ENCODE data around the gene FXYD2.
"Not testable (repeated sequence)": the region's sequence is repeated elsewhere in the genome, so short reads cannot be mapped to it uniquely, and the experiment has no call there.

FXYD2 gene

GRCh38 chr11:117824571-117825537, at the start of gene FXYD2:
FXYD2 (minus strand) TSS chr11:117824744; CDS start chr11:117824678, 66 bp downstream.
- no peak for DNase-seq (ENCODE audit: low spot score)

- no peak for DNase-seq (ENCODE audit: low spot score)
These were observed 49.2 kb upstream of the FXYD2 start for GRCh38 chr11:117873828-117874125.

DNA sequence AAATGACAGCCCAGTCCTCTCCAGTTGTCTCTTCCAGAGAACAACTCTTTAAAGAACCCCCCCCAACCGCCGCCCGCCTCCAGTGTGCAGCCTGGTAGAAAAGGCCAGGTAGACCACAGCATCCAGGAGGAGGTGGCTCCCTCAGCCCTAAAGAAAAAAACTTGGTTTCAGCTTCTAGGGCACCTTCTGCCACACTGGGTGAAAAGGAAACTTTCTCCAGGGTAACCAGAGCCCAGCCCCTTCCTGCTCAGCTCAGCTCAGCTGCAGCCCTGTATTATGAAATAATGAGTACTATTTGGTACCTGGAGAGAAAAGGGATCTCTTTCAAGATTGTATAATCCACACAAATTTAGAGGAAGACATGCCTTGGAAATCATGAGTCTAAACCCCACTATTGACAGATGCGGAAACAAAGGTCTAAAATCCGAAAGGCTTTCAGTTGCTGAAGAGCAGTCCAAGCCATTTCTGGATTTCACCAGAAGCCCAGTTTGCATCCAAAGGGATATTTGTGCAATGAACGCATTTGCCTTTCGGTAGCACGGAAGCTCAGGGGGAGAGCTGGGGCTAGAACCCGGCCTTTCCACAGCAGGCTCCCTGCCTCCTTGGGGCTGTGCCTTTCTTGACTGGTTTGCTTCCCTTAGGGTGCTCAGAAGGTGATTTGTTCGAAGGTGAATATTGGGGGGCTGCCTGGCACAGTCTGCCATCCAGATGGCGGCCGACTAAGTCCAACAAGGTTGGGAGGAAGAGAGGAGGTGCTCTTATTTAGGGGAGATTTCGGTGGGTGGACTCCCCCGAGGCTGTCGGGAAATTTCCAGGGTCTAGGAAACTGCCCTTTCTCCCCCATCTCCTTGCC, 48.7 kb upstream of the FXYD2 start:
- no peak for DNase-seq (ENCODE audit: low spot score)

GRCh38 chr11:117872420-117872961, 47.9 kb upstream of the FXYD2 start:
- no peak for DNase-seq (ENCODE audit: low spot score)

DNA sequence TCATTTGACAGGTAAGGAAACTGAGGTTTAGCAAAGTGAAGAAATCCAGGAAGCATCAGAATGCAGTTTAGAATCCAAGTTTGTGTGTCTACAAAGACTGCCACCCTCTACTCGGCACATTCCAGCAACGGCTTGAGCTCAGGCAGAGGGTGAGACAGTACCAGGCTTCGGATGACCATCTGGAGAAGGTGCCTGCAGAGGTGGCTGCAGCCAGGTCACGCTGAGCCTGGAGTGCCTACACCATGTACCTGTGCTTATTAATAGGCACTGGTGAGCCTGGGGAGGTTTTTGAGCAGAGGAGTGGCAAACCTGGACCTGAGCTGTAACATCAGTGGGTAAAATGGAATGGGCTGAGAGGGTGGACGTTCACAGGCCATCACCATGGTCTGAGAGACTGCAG, 47.2 kb upstream of the FXYD2 start:
- DNase-seq (ENCODE audit: low spot score), result no peak

GRCh38 chr11:117871160-117871559, 46.6 kb upstream of the FXYD2 start:
- no peak for DNase-seq (ENCODE audit: low spot score)

DNA sequence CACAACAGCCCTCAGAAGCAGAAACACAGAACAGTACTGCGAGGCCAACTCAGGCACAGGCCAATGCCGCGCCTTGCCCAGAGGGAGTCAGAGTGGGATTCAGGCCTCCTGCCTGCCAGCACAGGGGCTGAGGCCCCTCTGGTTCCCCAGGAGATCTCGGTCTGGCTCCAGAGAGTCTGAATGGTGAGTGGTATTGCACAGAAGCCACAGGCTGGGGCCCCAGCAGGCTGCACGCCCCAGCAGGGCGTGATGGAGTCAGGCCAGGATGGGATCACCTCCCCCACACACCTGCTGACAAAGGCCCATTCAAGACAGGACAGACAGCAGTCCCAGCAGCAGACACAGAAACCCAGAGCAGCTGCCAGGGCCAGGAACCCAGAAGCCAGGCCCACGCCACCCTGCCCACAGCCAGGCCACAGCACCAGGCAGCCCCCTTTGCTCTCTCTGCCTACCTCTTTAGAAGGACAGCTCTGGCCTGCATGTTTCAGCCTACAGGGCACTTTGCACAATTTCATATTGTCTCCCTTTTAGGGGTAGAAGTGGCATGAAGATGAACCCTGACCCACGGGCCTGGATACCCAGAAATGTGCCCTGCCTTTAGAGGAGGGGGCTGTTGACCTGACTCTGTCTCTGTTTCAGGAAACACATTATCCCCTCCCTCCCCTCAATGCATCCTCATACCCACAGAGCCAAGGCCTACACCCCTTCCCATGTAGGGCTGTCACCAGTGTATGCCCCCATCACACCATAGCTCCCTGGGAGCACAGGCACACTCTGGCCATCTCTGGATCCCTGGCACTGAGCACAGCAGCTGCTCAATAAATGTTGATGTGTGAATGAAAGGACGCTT, 45.8 kb upstream of the FXYD2 start:
- DNase-seq (ENCODE audit: low spot score), result no peak

DNA sequence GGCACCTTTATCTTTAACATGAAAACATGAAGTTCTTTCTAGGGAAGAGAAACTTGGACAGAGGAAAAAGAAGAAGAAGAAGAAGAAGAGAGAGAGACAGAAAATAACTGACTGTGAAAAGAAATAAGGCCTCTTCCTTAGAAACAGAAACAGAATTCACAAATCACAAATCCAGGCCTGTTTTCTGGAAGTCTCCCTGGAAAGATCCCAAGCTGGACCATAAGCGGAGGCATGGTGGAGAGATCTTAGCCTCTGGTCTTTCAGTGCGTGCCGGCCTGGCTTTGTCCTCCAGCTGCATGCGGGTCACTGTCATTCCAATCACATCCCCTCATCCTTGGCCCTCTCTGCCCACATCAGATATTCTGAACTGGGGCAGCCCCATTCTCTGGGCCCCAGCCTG, 45.1 kb upstream of the FXYD2 start:
- no peak for DNase-seq (ENCODE audit: low spot score)

DNA sequence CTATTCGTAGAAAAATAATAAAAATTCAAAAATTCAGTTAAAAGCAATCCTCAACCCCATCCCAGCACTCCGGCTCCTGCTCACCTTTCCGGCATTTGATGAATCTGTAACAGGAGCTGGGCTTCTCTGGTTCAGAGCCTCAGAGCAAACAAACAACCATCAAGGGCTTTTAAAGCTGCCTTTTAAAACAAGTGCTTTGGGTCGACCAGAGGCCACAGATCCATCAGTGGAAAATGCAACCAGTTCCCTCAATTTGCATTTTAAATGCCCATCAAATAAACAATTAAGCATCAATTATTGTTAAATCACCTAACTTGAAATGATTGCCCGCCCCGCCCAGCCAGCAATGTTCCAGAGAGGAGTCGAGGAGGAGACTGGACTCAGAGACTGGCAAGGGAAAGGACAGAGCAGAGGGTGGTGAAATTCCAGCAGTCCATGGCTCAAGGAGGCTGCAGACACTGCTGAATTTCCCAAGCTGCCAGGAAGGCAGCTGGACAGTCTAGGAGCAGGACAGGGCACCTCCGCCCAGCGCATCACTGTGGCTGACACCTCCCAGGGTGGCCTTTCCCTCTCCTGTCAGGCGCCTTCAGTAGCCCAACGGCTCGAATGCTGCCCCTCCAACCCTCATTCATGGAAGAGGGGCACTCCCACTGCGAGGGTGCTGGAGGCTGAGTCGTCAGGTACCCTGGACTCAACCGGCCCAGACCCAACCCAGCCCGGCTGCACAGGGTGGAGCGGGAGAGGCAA, 44.4 kb upstream of the FXYD2 start:
- no peak for DNase-seq (ENCODE audit: low spot score)

- DNase-seq (ENCODE audit: low spot score), result no peak
These were observed 43.5 kb upstream of the FXYD2 start for GRCh38 chr11:117868088-117868487.

- no peak for DNase-seq (ENCODE audit: low spot score)
These were observed 42.0 kb upstream of the FXYD2 start for GRCh38 chr11:117866526-117866925.

DNA sequence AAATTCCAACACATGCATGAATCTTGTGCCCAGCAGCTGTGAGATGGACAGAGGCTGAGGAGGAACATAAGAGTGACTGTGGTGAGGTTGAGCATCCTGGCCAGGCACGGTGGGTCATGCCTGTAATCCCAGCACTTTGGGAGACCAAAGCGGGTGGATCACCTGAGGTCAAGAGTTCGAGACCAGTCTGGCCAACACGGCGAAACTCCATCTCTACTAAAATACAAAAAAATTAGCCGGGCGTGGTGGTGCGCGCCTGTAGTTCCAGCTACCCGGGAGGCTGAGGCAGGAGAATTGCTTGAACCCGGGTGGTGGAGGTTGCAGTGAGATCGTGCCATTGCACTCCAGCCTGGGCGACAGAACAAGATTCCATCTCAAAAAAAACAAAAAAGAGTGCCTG, 41.0 kb upstream of the FXYD2 start:
- not testable (repeated sequence) for DNase-seq (ENCODE audit: low spot score)

DNA sequence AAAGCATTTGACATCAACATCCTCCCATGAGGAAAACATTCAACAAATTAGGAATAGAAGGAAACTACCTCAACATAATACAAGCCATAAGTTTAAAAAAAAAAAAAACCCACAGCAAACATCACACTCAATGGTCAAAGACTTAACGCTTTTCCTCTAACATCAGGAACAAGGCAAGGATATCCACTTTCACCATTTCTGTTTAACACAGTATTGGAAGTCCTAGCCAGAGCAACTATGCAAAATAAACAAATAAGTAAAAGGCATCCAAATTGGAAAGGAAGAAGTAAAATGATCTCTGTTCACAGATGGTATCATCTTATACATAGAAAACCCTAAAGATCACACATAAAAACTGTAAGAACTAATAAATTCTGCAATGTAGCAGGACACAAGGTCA, 38.8 kb upstream of the FXYD2 start:
- DNase-seq (ENCODE audit: low spot score), result no peak

DNA sequence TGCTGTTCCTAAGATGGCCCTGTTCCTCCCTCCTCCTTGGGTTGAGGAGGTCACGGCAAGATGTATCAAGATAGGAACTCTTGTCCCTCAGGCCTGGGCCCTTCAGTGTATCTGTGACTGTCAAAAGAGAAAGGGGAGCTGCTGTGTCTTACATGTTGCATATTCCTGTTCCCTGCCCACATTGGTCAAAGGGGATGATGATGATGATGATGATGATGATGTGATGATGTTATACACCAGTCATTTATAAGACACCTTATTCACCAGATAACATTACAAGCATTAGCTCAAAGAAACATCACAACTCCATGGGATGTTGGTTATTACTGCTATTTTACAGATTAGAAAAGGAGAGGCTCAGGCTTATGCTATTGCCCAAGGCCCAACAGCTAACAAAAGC, 38.2 kb upstream of the FXYD2 start:
- no peak for DNase-seq (ENCODE audit: low spot score)

GRCh38 chr11:117862019-117862725, 37.6 kb upstream of the FXYD2 start:
- DNase-seq (ENCODE audit: low spot score), result no peak

DNA sequence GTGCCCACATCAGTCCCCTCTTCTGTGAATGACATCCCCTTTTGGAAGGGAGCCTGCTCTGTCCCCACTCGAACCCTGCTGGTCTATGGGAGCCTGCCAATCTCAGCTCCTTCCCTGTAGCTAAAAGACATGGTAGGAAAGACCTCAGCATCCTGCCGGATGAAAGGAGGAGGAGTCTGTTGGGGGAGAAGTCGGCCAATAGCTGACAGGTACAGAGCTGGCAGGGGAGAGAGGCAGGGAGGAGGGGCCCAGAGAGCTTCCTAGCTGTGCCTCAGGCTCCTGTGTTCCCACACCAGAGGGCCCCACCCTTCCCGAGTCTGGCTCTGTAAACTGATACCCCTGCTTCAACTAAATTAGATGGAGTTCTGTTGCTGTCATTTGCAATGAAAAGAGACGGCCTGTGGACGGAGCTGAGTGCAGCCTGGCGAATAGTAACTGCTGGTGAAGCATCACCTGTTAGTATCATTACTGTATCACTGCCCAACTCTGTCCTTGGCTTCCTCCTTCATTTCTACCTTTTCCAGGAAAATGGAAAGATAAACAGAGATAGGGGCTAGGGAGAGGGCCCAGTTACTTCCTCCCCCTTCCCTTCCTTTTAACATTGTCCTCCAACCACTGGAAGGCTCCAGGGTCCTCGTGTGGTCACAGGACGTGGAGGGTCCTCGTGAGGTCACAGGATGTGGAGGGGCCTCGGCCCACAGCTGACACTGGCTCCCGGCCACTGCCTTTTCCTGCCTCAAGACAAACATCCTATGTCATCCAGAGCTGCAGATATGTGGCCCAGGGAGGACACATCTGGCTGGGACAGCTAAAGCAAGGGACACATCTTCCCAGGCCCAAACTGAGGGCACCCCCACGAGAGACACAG, 36.8 kb upstream of the FXYD2 start:
- no peak for DNase-seq (ENCODE audit: low spot score)

- no peak for DNase-seq (ENCODE audit: low spot score)
These were observed 35.6 kb upstream of the FXYD2 start for GRCh38 chr11:117860139-117860538.

- no peak for DNase-seq (ENCODE audit: low spot score)
These were observed 35.1 kb upstream of the FXYD2 start for GRCh38 chr11:117859488-117860112.

- DNase-seq (ENCODE audit: low spot score), result no peak
These were observed 34.5 kb upstream of the FXYD2 start for GRCh38 chr11:117859061-117859460.
